Transverse colon (tissue), 4 donors: ENCODE results near the gene TRPM3.

Experiments
- CTCF ChIP-seq, 5 experiments: fragments of 200-600 bp in 3 of 5; fragments of 450-650 bp in 2 of 5; sonication (generic) in 3 of 5; IDR thresholded peaks; 1 replicate in 2 of 5; 2 replicates in 3 of 5; pipeline ENCODE4 v1.5.1; 2016 to 2017; ENCODE audit warnings: antibody characterized with exemption in 5 of 5, inconsistent platforms in 3 of 5, mild to moderate bottlenecking in 2 of 5, moderate library complexity in 1 of 5
- EP300 ChIP-seq: sonication (generic); formaldehyde crosslinking; IDR thresholded peaks from one replicate; pipeline ENCODE4 v1.6.1; 2017; ENCODE audit warnings: antibody characterized with exemption, low read depth
- POLR2A ChIP-seq: fragments of 450-650 bp; IDR thresholded peaks from one replicate; pipeline ENCODE4 v1.6.1; 2016; ENCODE audit warnings: antibody characterized with exemption, mild to moderate bottlenecking, moderate library complexity
- POLR2AphosphoS5 ChIP-seq, 3 donors: sonication (generic); formaldehyde crosslinking; IDR thresholded peaks; one replicate each; pipeline ENCODE4 v1.6.1; 2016; ENCODE audit warnings: antibody characterized with exemption in 3 of 3

DNA sequence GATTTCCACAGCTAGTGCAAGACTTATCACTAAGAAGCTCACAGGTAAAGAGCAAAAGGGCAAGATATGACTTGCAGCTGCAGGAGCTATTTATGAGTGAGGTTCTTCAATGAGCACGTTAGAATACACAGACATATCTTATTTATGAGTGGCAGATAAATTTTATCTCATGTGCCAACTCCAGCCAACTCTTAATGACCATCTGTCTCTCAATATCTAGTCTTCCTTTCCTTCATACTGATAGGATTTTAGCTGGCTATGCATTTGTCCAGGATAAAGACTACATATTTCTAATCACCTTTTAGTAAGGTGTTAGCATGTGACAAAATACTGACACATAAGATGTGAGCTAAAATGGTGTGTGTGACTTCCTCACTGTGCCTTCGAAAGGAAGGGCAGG lies 304.5 kb downstream of the TRPM3 start:
- TF ChIP-seq POLR2AphosphoS5 (IDR thresholded peaks at IDR 0.05) (no peak), CTCF (IDR thresholded peaks at IDR 0.05) (no peak), POLR2A (no peak), EP300 (no peak)
